Muscle layer of duodenum (tissue), 2 donors: ENCODE data around the gene PIK3AP1.
"Not testable (repeated sequence)": the region's sequence is repeated elsewhere in the genome, so short reads cannot be mapped to it uniquely, and the experiment has no call there.

Experiments used
- H3K27ac ChIP-seq: one replicate; pipeline ENCODE4 v1.7.0; 2013; ENCODE audit warnings: mild to moderate bottlenecking, low read length
- H3K27me3 ChIP-seq: one replicate; pipeline ENCODE4 v1.7.0; 2013; ENCODE audit warnings: low read depth, mild to moderate bottlenecking, control low read depth, low read length
- H3K36me3 ChIP-seq, 2 donors: one replicate each; pipeline ENCODE4 v1.7.0; 2013; ENCODE audit warnings: low read length in 2 of 2, control low read depth in 1 of 2, mild to moderate bottlenecking in 1 of 2; ENCODE audit not compliant: insufficient read depth in 2 of 2, control insufficient read depth in 1 of 2
- H3K4me1 ChIP-seq, 2 donors: one replicate each; pipeline ENCODE4 v1.7.0; 2013; ENCODE audit warnings: low read length in 2 of 2, mild to moderate bottlenecking in 2 of 2, control low read depth in 1 of 2, moderate library complexity in 1 of 2; ENCODE audit not compliant: insufficient read depth in 2 of 2, control insufficient read depth in 1 of 2
- H3K4me3 ChIP-seq, 2 donors: one replicate each; pipeline ENCODE4 v1.7.0; 2013; ENCODE audit warnings: low read length in 2 of 2, low read depth in 1 of 2, mild to moderate bottlenecking in 1 of 2
- H3K9me3 ChIP-seq, 2 donors: one replicate each; pipeline ENCODE4 v1.7.0; 2013; ENCODE audit warnings: low read length in 2 of 2, control low read depth in 1 of 2, mild to moderate bottlenecking in 1 of 2; ENCODE audit not compliant: control insufficient read depth in 1 of 2
- donor health status: healthy.

The PIK3AP1 gene

DNA sequence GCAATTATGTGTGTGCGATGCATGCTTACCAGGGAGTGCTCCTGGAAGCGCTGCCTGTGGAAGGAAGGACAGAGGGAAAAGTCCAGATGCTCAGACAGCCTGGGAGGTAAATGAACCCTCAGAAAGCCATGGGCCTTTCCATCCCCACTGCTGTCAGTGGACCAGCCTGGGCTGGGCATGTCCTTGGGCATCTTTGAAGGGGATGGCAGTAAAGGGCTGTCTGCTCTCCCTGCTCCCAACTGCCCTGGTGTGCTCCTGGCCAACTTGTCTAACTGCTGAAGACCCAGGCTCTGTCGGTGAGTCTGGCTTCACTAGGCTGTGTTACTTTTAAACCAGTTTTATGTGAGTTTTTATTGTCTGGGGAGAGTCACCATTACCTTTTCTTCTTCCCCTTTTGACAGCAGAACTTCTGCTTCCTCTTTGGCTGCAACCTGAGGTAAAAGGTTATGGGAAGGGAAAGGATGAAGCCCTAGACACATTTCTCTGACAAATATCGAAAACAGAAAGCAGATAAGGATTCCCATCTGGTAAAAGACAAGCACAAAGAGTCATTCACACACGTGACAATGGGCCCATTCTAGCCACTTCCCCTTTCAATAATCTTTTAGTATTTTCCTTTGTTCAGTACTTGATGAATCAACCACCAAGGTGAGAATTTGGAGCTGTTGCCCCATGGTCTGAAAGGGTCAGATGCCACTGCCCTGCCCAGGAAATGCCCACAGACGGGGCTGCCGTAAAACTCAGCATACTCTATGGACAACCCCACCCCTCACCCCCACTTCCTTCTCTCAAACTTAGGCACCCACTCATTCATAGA lies 27.6 kb upstream of the PIK3AP1 start:
- no peak overlapping the region for H3K4me3 ChIP-seq
- no peaks in the 10 kb centered on the region for H3K4me1 ChIP-seq
- no peaks in the 10 kb centered on the region for H3K9me3 ChIP-seq
- H3K27ac ChIP-seq: no peak overlapping the region
- no peaks in the 10 kb centered on the region for H3K36me3 ChIP-seq
- H3K27me3 ChIP-seq: no peaks in the 10 kb centered on the region

DNA sequence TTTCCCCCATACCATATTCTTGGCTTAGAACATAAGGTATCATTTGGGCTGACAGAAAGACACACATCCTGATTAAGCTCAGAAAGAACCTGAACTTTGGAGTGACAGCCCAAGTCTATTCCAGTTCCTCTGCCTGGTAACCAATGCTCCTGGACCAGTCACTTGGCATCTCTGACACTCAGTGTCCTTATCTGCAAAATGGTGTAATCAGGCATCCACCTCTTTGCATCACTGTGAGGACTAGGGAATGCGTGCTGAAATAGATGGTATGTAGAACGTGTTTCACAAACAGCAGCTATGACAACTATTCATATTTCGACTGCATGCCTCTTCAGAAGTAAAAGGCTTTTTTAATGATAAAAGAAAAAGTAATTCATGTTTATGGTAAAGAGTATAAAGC lies 26.2 kb upstream of the PIK3AP1 start:
- Histone ChIP-seq H3K27ac (no peak overlapping the region), H3K9me3 (no peaks in the 10 kb centered on the region)

DNA sequence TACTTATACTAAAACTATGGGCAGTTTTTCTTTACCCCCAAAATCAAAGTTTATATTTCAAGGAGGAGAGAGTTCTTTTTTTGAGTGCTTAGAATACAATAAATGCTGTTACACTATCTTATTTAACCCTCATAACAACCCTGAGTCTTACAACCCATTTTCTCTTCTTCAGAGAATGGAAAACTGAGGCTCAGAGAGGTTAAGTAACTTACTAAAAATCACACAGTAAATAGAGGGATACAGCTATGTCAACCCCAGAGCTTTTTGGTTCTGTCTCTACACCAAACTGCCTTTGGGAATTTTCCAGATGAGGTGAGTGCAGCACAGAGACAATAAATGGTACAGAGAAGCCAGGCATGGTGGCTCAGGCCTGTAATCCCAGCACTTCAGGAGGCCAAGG lies 25.6 kb upstream of the PIK3AP1 start:
- H3K9me3 ChIP-seq: no peaks in the 10 kb centered on the region
- H3K4me1 ChIP-seq: no peaks in the 10 kb centered on the region
- H3K27ac ChIP-seq: no peak overlapping the region
- no peaks in the 10 kb centered on the region for H3K36me3 ChIP-seq
- no peaks in the 10 kb centered on the region for H3K27me3 ChIP-seq
- no peak overlapping the region for H3K4me3 ChIP-seq

More for the DNA sequence above, 26.2 kb upstream of the PIK3AP1 start:
- Histone ChIP-seq H3K4me1 (no peaks in the 10 kb centered on the region), H3K36me3 (no peaks in the 10 kb centered on the region), H3K4me3 (no peak overlapping the region), H3K27me3 (no peaks in the 10 kb centered on the region)

DNA sequence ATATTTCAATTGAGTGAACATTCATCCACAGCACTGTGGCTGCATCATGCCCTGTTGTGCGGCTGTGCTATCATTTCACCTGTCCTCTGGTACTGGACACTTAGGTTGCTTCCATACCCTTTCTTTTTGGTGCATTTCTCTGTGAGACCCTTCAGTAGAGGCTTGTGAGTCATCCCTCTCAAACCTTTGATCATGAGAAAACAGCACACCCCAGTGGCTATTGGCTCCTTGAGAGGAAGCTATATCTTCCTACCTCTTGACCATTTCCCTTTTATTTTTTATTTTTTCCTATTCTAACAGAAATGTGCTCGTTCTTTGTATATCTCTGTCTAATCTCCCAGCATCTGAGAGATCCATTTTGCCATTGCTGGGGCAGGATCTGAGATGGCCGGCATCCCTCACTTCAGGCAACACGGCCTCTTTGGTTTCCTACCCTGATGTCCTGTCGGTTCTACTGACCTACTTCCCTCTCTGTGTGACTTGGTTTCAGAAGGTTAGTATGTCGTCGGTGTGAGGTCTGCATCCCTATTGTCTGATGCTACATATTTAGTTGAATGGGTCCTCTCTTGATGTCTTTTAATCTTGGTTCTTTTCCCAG lies 23.8 kb upstream of the PIK3AP1 start:
- no peaks in the 10 kb centered on the region for H3K36me3 ChIP-seq
- H3K4me1 ChIP-seq: no peaks in the 10 kb centered on the region
- no peak overlapping the region for H3K27ac ChIP-seq
- H3K4me3 ChIP-seq: no peak overlapping the region
- no peaks in the 10 kb centered on the region for H3K27me3 ChIP-seq
- H3K9me3 ChIP-seq: no peaks in the 10 kb centered on the region

DNA sequence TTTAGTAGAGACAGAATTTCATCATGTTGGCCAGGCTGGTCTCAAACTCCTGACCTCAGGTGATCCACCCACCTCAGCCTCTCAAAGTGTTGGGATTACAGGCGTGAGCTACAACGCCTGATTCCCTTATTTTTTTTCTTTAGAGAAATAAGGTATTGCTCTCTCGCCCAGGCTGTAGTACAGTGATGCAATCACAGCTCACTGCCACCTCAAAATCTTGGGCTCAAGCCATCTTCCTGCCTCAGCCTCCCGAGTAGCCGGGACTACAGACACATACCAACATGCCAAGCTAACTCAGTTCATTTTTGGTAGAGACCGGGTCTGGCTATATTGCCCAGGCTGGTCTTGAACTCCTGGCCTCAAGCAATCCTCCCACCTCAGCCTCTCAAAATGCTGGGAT lies 21.2 kb upstream of the PIK3AP1 start:
- H3K36me3 ChIP-seq, H3K4me1 ChIP-seq, H3K27ac ChIP-seq, H3K27me3 ChIP-seq, H3K4me3 ChIP-seq, H3K9me3 ChIP-seq: not testable (repeated sequence)

DNA sequence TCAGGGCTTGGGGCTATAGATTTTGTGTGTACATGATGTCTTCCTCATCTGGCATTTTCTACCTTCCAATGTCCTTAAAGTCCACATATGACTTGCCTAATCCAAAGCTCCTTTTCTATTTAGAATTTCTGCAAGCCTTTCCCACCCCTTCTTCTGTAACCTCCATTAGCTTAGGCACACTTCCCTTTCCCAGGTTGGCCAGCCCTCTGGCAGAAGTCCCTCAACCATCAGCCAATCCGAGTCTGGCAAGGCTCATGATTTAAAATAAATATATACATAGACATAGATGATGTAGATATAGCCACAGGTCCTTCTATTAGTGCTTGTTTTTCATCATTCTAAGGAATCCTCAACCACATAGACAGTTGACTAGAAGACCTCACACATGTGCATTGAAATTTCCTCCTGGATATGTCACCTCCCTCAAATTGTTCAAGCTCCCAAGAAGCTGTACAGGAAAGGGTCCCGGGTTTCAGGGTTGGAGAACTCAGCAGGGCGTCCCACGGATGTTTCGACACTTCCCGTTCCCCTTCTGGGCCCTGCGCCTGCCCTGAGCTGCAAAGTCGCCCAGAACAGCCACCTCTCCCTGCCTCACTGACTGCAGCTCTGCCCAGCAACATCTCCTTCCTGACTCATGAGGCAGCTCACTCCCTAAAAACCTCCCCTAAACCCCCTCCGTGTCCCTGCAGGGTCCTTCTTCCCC lies 20.4 kb upstream of the PIK3AP1 start:
- Histone ChIP-seq H3K9me3 (no peaks in the 10 kb centered on the region), H3K36me3 (no peaks in the 10 kb centered on the region), H3K27ac (no peak overlapping the region), H3K4me1 (no peaks in the 10 kb centered on the region), H3K27me3 (no peaks in the 10 kb centered on the region), H3K4me3 (no peak overlapping the region)

DNA sequence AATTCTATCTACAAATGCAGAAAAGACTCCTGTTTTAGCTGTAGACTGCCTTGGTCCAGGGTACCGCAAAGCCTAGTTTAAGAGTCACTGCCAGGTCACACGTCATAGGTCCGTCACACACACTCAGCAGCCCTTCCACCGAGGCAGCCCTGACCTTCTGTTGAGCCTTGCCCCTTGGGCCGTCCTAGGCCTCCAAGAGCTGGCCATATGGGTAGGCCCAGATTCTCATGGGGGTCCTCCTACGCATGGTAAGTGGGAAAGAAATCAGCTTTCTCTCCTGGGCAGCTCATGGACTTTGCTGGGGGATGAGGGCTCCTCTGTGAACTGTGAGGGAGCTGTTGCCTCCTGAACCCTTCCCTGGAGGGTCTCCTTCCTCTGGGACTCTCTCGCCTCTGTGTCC lies 19.8 kb upstream of the PIK3AP1 start:
- Histone ChIP-seq H3K9me3 (no peaks in the 10 kb centered on the region), H3K4me1 (no peaks in the 10 kb centered on the region), H3K27me3 (no peaks in the 10 kb centered on the region), H3K4me3 (no peak overlapping the region), H3K36me3 (no peaks in the 10 kb centered on the region), H3K27ac (no peak overlapping the region)

DNA sequence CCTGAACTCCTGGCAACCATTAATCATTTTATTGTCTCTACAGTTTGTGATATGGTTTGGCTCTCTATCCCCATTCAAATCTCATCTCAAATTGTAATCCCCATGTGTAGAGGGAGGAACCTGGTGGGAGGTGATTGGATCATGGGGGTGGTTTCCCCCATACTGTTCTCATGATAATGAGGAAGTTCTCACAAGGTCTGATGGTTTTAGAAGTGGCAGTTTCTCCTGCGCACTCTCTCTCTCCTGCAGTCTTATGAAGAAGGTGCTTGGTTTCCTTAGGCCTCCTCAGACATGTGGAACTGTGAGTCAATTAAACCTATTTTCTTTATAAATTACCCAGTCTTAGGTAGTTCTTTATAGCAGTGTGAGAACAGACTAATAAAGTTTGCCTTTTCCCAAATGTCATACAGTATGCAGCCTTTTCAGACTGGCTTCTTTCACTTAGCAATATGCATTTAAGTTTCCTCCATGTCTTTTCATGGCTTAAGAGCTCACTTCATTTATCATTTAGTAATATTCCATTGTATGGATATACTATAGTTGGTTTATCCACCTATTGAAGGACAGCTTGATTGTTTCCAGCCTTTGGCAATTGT lies 17.1 kb upstream of the PIK3AP1 start:
- H3K9me3 ChIP-seq: not testable (repeated sequence)

DNA sequence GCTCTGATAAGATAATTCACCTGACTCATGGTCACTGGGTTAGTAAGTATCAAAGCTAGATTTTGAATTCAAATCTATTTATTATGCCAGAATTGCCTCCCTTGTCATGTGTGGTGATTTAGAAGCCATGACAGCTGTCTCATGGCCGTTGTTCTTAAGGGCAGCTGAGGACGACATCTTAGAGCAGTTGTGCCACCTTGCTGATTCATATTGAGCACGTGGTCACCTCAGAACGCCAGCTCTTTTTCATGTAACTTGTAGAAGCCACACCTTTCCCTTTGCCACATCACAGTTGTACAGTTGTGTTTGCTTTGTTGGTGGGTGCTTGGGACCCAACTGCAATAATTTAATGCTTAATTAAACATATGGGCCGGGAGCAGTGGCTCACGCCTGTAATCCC lies 4.3 kb upstream of the PIK3AP1 start:
- Histone ChIP-seq H3K27ac (no peak overlapping the region), H3K36me3 (no peaks in the 10 kb centered on the region)

More for the DNA sequence above, 17.1 kb upstream of the PIK3AP1 start:
- not testable (repeated sequence) for H3K27me3 ChIP-seq, H3K4me1 ChIP-seq, H3K36me3 ChIP-seq, H3K4me3 ChIP-seq, H3K27ac ChIP-seq

DNA sequence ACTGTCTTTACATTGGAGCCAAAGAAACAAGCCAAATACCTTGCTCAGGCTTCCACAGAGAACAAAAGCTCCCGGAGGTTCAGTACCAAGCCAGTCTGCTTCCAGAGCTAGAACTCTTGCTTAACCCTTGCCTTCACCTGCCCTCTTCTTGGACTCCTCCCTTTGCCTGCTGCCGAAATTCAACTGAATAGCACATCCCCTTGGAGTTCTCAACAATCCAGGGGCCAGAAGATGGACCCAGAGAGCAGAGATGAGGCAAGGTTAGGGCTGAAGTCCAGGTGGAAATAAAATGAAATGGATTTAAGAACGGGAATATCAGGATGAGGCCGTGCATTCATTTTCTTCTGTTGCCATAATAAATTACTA lies 876 bp upstream of the PIK3AP1 start:
- H3K4me3 ChIP-seq: peak overlapping the region in 1 of 2 donors; percentile 45
- no peaks in the 10 kb centered on the region for H3K36me3 ChIP-seq
- H3K4me1 ChIP-seq: peaks cover 4 to 9% of the 10 kb centered on the region in 2 donors
- H3K27ac ChIP-seq: no peak overlapping the region
- no peaks in the 10 kb centered on the region for H3K27me3 ChIP-seq
- H3K9me3 ChIP-seq: no peaks in the 10 kb centered on the region

More for the DNA sequence above, 4.3 kb upstream of the PIK3AP1 start:
- H3K9me3 ChIP-seq: no peaks in the 10 kb centered on the region
- no peaks in the 10 kb centered on the region for H3K27me3 ChIP-seq
- no peak overlapping the region for H3K4me3 ChIP-seq
- peaks cover 4 to 9% of the 10 kb centered on the region in 2 donors for H3K4me1 ChIP-seq

DNA sequence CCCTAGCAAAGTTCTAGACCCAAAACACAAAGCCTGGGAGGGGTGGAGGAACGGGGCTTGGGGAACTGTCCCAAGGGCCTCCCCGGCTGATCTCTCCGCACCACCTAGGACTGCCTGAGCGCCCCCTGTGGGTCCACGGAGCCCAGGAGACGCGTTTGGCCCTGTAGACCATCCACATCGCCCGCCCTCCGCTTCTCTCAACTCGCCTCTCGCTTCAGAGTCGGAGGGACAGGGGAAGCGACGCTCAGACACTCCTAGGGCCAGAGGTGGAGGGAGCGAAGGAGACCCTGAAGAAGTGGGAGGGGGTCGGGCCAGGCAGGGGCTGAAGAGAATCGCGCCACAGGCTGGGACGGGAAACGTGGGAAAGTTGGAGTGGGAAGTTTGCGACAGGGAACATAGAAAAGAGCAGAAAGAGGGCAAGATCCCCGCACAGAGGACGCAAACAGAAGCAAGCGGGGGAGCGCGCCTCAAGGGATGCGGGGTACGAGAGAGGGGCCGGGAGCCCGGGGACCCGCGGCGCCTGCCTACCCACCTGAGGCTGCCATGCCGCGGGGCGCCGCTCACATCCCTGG lies 378 bp downstream of the PIK3AP1 start:
- Histone ChIP-seq H3K27me3 (no peaks in the 10 kb centered on the region), H3K36me3 (no peaks in the 10 kb centered on the region), H3K4me3 (peak overlapping the region; percentile 69 to 70), H3K4me1 (peaks cover 4 to 9% of the 10 kb centered on the region in 2 donors), H3K9me3 (no peaks in the 10 kb centered on the region), H3K27ac (no peak overlapping the region)
